Measurements from ENCODE around the gene ALDH3B2.
"Not testable (repeated sequence)": the region's sequence is repeated elsewhere in the genome, so short reads cannot be mapped to it uniquely, and the experiment has no call there.

The ALDH3B2 gene

GRCh38 chr11:67662142-67662834 lies 12.1 kb downstream of the ALDH3B2 start:
- no peak for DNase-seq

GRCh38 chr11:67660752-67661151 lies 13.7 kb downstream of the ALDH3B2 start:
- DNase-seq: not testable (repeated sequence)

- DNase-seq: not testable (repeated sequence)
Observed at GRCh38 chr11:67659651-67660165, 14.7 kb downstream of the ALDH3B2 start.

GRCh38 chr11:67657300-67657699 lies 17.1 kb downstream of the ALDH3B2 start:
- DNase-seq: no peak

GRCh38 chr11:67656278-67656922 lies 18.0 kb downstream of the ALDH3B2 start:
- DNase-seq: no peak

- DNase-seq: no peak
Observed at GRCh38 chr11:67654225-67654624, 20.2 kb downstream of the ALDH3B2 start.

GRCh38 chr11:67652965-67653845 lies 21.2 kb downstream of the ALDH3B2 start:
- no peak for DNase-seq

- DNase-seq: no peak
Observed at GRCh38 chr11:67651976-67652781, 22.2 kb downstream of the ALDH3B2 start.

- DNase-seq: peak in 1 of 5 donors; percentile 34
Observed at GRCh38 chr11:67649634-67650510, 24.6 kb downstream of the ALDH3B2 start.

- DNase-seq: no peak
Observed at GRCh38 chr11:67648796-67649613, 25.4 kb downstream of the ALDH3B2 start.

GRCh38 chr11:67648140-67648795 lies 26.2 kb downstream of the ALDH3B2 start:
- peak in 3 of 5 donors; percentile 37 to 70 (median 39) for DNase-seq

- DNase-seq: no peak
Observed at GRCh38 chr11:67647471-67647870, 27.0 kb downstream of the ALDH3B2 start.

- peak in 3 of 5 donors; percentile 16 to 88 (median 25) for DNase-seq
Observed at GRCh38 chr11:67646535-67647336, 27.7 kb downstream of the ALDH3B2 start.

- no peak for DNase-seq
Observed at GRCh38 chr11:67645521-67646461, 28.6 kb downstream of the ALDH3B2 start.

- DNase-seq: no peak
Observed at GRCh38 chr11:67644472-67645418, 29.7 kb downstream of the ALDH3B2 start.

GRCh38 chr11:67644042-67644441 lies 30.4 kb downstream of the ALDH3B2 start:
- no peak for DNase-seq
